Memory B cell (primary cell): Measurements from ENCODE around the gene ZNF527.
"Not testable (repeated sequence)": the region's sequence is repeated elsewhere in the genome, so short reads cannot be mapped to it uniquely, and the experiment has no call there.

Experiments
- ATAC-seq: fragments of 150-1000 bp; cut with Tn5 transposase; 2 replicates; pipeline ENCODE4 v1.10.0; 2021; ENCODE audit warnings: low read depth, mild to moderate bottlenecking, moderate library complexity
- DNase-seq, 2 donors: peaks; one replicate each; pipeline ENCODE4 v3.0.0; 2022; ENCODE audit warnings: low spot score in 2 of 2
- H3K27ac Mint-ChIP-seq: one replicate; pipeline ENCODE4 v1.8.0; 2022; ENCODE audit warnings: mild to moderate bottlenecking, moderate library complexity, mixed read lengths
- H3K27me3 Mint-ChIP-seq: one replicate; pipeline ENCODE4 v1.8.0; 2022; ENCODE audit warnings: mixed read lengths
- H3K36me3 Mint-ChIP-seq: one replicate; pipeline ENCODE4 v1.8.0; 2022; ENCODE audit warnings: mild to moderate bottlenecking, mixed read lengths
- H3K4me1 Mint-ChIP-seq: one replicate; pipeline ENCODE4 v1.8.0; 2022; ENCODE audit warnings: mixed read lengths
- H3K4me3 Mint-ChIP-seq: one replicate; pipeline ENCODE4 v1.8.0; 2022; ENCODE audit warnings: mild to moderate bottlenecking, moderate library complexity, mixed read lengths
- H3K9me3 Mint-ChIP-seq: one replicate; pipeline ENCODE4 v1.8.0; 2022; ENCODE audit warnings: mixed read lengths

Gene ZNF527

DNA sequence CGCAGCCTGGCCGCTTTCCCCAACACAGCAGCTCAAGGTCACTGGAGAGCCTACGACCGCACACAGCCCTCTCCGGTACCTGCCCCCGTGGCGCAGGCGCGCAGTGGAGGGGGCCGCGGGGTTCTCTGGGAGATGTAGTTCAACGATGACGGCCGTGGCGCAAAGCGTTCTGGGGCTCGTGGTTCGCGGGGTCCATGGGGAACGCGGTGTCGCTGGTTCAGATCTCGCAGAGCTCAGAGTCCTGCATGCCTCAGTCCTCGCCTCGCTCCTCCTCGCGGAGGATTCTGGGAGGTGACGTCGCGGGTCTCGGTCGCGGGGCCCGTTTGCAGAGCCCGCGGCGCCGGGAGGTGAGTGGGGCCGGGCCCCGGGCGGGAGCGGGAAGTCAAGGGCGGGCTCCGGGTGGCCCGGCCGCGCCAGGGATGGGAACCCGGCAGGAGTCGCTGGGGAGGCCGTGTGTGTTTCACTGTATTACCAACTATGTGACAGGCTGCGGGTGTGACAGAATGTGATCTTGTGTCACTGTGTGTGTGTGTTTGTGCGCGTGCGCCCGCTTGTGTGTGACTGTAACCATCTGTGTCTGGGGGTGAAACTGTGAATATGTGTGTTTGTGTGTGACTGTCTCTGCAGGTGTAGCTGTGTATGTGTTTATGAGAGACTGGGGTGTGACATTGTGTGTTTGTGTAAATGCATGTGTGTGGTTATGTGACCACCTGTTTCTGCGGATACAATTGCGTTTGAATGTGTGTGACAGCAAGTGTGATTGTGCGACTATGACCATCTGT lies at the start of gene ZNF527:
Gene ZNF527 (plus strand): TSS at position 220 of the 782 bp plus-strand sequence. CDS start 3,100 bp downstream, outside the sequence.
- ATAC-seq (peak; percentile 92), DNase-seq (peak; percentile 96 to 97)
- Mint-ChIP-seq H3K36me3 (peaks cover 3% of the 10 kb centered on the region), H3K27me3 (no peaks in the 10 kb centered on the region), H3K4me1 (peaks cover 10% of the 10 kb centered on the region), H3K27ac (peak within 1 kb of the TSS; percentile 97), H3K9me3 (peaks cover 5% of the 10 kb centered on the region), H3K4me3 (peak within 1 kb of the TSS; percentile 100)

DNA sequence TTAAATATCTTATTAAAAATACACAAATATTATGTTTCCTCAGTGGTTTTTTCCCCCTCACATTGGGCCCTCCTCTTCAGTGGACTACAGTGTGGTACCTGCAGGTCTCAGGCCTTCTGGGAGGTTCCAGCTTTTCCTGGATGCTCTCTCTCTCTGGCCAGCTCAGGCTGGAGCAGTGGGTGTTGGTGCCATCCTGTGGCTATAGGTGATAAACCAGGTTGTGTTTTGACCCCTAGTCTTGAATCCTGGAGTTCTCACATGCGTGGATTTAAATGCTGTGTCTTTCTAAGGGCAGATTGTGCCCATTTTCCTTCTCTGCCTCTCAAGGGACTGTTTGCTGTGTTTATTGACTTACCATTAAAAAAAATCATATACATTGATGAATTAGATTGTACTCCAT lies 41.2 kb upstream of the ZNF527 start:
- DNase-seq, result no peak
- no peak for ATAC-seq
- Mint-ChIP-seq H3K27me3 (no peaks in the 10 kb centered on the region), H3K4me3 (no peak overlapping the region), H3K4me1 (peaks cover 4% of the 10 kb centered on the region), H3K27ac (no peak overlapping the region), H3K9me3 (peaks cover 2% of the 10 kb centered on the region), H3K36me3 (peaks cover 31% of the 10 kb centered on the region)

DNA sequence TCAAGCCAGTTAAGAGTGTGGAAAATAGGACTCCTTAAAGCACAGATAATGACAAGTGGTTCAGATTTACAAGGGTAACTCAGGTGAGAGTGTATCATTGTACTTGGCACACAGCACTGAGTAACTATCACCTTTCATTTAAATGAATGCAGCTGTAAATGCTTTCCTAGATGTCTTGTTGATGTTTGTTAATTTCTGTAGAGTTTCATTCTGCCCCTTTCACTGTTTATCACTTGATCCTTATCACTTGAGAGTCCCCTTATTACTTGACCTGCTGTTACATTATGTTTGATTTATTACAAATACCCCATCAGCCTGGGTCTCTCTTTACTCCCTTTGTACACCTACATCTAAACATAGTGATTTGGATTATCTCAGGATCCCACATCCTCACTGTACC lies 38.1 kb upstream of the ZNF527 start:
- Mint-ChIP-seq H3K4me3 (no peak overlapping the region), H3K4me1 (peaks cover 9% of the 10 kb centered on the region), H3K9me3 (no peaks in the 10 kb centered on the region), H3K27me3 (no peaks in the 10 kb centered on the region), H3K27ac (no peak overlapping the region), H3K36me3 (peaks cover 24% of the 10 kb centered on the region)
- ATAC-seq (no peak), DNase-seq (no peak)

DNA sequence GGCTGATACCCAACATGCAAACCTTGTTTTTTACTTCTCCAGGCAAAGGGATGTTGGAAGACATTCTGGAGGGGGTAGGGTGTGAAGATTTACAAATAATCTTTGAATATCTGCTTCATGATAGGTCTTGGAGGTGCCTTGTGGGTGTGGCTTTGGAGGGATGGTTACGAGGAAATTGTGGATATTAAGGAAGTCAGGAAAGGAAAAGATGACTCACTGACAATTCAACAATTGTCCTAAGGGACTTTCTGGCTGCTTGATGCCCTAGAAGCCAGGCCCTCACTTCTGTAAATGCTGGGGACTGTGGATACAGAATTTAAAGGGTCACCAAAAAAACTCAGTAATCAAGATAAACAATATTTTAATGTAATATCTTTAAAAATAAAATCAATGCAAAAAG lies 37.4 kb upstream of the ZNF527 start:
- no peaks in the 10 kb centered on the region for H3K27me3 Mint-ChIP-seq
- H3K4me3 Mint-ChIP-seq, result no peak overlapping the region
- H3K36me3 Mint-ChIP-seq, result peaks cover 24% of the 10 kb centered on the region
- H3K27ac Mint-ChIP-seq, result no peak overlapping the region
- peaks cover 9% of the 10 kb centered on the region for H3K4me1 Mint-ChIP-seq
- DNase-seq (no peak), ATAC-seq (no peak)
- H3K9me3 Mint-ChIP-seq, result no peaks in the 10 kb centered on the region

DNA sequence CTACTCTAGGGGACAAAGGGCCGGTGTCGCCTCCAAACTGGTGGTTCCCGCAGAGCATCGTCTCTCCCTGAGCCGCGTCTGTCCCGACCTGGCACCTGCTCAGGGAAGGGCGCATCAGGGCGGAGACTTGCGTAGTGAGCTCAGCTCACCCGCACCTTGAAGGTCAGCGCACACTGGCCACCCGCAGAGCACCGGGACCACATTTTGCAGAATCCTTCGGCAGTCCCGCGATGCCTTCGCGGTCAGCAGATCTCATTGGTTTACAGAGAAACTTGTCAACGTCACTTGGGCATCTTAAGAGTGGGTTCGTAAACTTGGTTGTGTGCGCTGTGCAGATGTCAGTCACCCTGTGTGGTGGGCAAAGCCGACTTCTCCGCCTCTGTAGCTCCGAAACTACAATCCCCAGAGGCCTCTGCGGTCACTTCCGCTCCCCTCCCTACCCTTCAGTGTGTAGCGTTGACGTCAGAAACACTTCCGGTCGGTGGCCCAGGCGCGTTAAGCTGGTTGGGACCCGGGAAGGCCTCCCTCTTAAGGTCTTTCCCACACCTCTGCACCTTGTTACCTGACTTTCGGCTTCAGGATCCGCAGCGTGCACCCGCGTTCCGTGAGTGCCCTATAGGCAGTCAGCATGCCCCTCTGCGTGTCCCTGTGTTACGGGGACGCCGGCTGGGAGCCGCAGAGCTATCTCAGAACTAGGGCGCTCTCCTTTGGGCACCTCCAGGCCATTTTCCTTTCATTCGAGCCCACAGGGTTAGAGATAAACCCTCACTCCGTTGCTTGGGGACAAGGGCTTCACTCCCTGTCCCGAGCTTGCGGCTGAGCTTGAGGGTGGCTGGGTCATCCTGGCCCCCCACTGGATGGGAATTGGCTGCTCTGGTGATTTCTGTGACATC lies 36.5 kb upstream of the ZNF527 start:
- H3K27ac Mint-ChIP-seq, result peak overlapping the region; percentile 91
- peaks cover 9% of the 10 kb centered on the region for H3K4me1 Mint-ChIP-seq
- ATAC-seq (peak; percentile 99), DNase-seq (peak; percentile 82)
- H3K36me3 Mint-ChIP-seq, result peaks cover 22% of the 10 kb centered on the region
- no peaks in the 10 kb centered on the region for H3K9me3 Mint-ChIP-seq
- no peaks in the 10 kb centered on the region for H3K27me3 Mint-ChIP-seq
- peak overlapping the region; percentile 95 for H3K4me3 Mint-ChIP-seq

DNA sequence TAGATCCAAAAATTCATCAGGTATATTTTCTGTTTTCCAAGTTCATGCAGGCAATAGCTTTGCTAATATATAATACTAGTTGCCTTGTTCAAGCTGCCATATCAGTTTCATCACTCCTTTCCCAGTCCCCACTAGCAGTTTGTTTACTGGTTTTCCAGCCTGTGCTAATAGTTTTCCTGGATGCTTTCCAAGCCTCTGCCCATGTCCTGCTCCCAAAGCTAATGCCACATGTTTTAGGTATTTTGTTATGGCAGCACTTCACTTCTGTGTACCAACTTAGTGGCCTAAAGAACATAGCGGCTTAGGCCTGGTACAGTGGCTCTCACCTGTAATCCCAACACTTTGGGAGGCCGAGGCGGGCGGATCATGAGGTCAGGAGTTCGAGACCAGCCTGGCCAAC lies 28.1 kb upstream of the ZNF527 start:
- ATAC-seq (no peak), DNase-seq (no peak)
- Mint-ChIP-seq H3K36me3 (peaks cover 32% of the 10 kb centered on the region), H3K4me1 (peaks cover 5% of the 10 kb centered on the region), H3K4me3 (no peak overlapping the region), H3K27ac (no peak overlapping the region), H3K27me3 (no peaks in the 10 kb centered on the region), H3K9me3 (peaks cover 2% of the 10 kb centered on the region)

DNA sequence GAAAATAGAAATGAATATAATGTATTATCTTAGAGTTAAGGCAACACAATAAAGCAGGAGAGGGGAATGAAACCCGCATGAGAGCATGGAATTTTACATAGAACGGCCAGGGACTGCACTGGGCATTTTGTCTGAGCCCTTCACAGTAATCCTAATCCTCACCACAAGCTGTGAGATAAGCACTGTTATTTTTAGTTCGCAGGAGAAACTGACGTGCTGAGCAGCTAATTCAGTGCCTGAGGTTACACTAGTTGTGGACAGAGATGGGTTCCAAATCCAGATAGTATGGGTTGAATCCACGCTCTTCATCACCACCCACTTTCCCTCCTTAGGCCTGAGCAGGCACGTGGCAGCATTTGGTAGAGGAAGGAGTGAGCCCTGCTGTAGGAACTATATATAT lies 24.8 kb upstream of the ZNF527 start:
- Mint-ChIP-seq H3K27ac (no peak overlapping the region), H3K36me3 (peaks cover 39% of the 10 kb centered on the region), H3K4me1 (peaks cover 3% of the 10 kb centered on the region), H3K9me3 (no peaks in the 10 kb centered on the region), H3K27me3 (no peaks in the 10 kb centered on the region), H3K4me3 (no peak overlapping the region)
- DNase-seq (no peak), ATAC-seq (no peak)

DNA sequence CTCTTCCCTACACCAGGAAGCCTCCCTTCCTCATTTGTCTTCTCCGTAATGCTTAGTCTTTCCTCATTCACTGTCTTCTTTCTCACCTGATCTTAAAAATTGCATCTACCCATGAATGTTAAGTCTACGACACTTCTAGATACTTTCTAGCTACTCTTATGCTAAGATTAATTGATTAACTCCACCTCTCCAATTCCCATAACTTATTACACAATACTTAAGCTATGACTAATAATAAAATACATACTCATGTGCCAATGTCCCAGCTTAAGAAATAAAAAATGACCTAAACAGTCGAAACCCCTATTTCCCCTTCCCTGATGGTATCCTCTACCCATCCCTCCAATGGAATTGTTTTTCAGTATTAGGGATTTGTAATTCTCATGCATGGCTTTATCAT lies 22.8 kb upstream of the ZNF527 start:
- Mint-ChIP-seq H3K27ac (no peak overlapping the region), H3K9me3 (peaks cover 2% of the 10 kb centered on the region), H3K36me3 (peaks cover 46% of the 10 kb centered on the region), H3K4me1 (no peaks in the 10 kb centered on the region), H3K4me3 (no peak overlapping the region), H3K27me3 (no peaks in the 10 kb centered on the region)
- ATAC-seq (no peak), DNase-seq (no peak)

DNA sequence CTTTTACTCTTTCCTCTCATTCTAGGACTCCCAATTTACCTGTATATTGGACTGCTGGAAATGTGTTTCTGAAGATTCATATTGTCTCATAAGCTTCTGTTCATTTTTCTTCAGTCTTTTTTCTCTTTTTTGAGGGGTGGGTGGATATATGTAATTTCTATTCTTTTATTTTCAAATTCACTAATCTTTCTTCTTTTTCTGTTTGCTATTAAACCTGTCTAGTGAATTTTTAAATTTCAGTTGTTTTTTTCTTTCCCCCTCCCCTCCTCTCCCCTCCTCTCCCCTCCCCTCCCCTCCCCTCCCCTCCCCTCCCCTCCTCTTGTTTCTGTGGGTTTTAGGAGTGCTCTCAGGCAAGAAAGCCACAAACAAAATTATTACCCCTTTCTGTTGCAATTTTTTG lies 16.9 kb upstream of the ZNF527 start:
- Mint-ChIP-seq H3K4me3 (no peak overlapping the region), H3K27me3 (no peaks in the 10 kb centered on the region), H3K4me1 (peaks cover 5% of the 10 kb centered on the region), H3K36me3 (peaks cover 64% of the 10 kb centered on the region), H3K9me3 (peaks cover 13% of the 10 kb centered on the region), H3K27ac (no peak overlapping the region)
- ATAC-seq (no peak), DNase-seq (no peak)

DNA sequence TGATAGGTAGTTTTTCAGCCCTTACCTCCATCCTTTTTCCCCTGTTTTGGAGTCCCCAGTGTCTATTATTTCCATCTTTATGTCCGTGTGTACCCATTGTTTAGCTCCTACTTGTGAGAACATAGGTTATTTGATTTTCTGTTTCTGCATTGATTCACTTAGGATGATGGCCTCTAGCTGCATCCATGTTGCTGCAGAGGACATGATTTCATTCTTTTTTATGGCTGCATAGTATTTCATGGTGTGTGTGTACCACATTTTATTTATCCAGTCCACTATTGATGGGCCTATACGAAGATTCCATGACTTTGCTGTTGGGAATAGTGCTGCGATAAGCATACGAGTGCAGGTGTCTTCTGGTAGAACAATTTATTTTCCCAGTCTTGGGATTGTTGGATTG lies 15.0 kb upstream of the ZNF527 start:
- DNase-seq (no peak), ATAC-seq (no peak)
- Mint-ChIP-seq H3K27ac (no peak overlapping the region), H3K4me1 (peaks cover 5% of the 10 kb centered on the region), H3K9me3 (peaks cover 16% of the 10 kb centered on the region), H3K36me3 (peaks cover 70% of the 10 kb centered on the region), H3K27me3 (no peaks in the 10 kb centered on the region), H3K4me3 (no peak overlapping the region)

DNA sequence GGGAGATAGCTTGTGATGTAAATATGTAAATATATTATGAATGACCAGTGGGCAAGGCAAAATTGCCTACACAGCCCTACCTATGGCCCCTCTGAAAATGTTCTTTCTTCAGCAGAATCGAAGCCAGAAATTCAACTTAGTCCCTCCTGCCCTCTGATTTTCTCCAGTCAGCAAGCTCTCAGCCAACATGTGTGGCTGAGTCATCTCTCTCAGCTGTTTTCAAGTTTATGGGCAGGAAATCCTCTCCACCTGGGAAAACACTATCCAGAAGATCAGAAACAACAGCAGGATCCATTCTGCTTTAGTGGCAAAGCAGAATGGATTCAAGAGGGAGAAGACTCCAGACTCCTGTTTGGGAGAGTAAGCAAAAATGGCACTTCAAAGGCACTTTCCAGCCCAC lies 8.9 kb upstream of the ZNF527 start:
- no peaks in the 10 kb centered on the region for H3K27me3 Mint-ChIP-seq
- H3K4me1 Mint-ChIP-seq, result no peaks in the 10 kb centered on the region

DNA sequence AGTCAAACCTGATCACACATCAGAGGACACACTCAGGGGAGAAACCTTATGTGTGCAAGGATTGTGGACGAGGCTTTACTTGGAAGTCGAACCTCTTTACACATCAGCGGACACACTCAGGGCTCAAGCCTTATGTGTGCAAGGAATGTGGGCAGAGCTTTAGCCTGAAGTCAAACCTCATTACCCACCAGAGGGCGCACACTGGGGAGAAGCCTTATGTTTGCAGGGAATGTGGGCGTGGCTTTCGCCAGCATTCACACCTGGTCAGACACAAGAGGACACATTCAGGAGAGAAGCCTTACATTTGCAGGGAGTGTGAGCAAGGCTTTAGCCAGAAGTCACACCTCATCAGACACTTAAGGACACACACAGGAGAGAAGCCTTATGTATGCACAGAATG lies 8.2 kb upstream of the ZNF527 start:
- H3K36me3 Mint-ChIP-seq, result peaks cover 56% of the 10 kb centered on the region
- H3K27ac Mint-ChIP-seq, result no peak overlapping the region
- H3K27me3 Mint-ChIP-seq, result no peaks in the 10 kb centered on the region
- H3K9me3 Mint-ChIP-seq, result peaks cover 26% of the 10 kb centered on the region
- no peaks in the 10 kb centered on the region for H3K4me1 Mint-ChIP-seq
- no peak for ATAC-seq
- no peak for DNase-seq
- H3K4me3 Mint-ChIP-seq, result no peak overlapping the region

More for the DNA sequence above, 8.9 kb upstream of the ZNF527 start:
- H3K27ac Mint-ChIP-seq, result no peak overlapping the region
- H3K36me3 Mint-ChIP-seq, result peaks cover 63% of the 10 kb centered on the region
- H3K9me3 Mint-ChIP-seq, result peaks cover 27% of the 10 kb centered on the region
- no peak for ATAC-seq
- DNase-seq, result no peak
- H3K4me3 Mint-ChIP-seq, result no peak overlapping the region

DNA sequence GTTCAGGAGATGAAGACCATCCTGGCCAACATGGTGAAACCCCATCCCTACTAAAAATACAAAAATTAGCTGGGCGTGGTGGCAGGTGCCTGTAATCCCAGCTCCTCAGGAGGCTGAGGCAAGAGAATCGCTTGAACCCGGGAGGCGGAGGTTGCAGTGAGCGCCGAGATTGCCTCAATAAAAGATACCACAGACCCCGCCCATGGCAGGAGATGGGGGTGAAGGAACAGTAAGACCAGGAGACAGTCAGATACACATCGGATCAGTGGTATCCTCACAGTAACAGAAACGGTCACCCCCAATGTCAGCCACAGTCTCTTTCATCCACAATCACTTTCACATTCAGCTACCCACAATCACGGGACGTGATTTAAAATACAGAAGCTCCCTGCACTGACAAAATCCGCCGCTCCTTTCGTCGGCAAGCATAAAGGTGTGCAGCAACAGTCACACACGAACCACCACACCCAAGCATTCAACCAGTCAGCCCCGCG lies 466 bp upstream of the ZNF527 start:
- H3K27ac Mint-ChIP-seq, result peak overlapping the region; percentile 97
- not testable (repeated sequence) for H3K9me3 Mint-ChIP-seq

DNA sequence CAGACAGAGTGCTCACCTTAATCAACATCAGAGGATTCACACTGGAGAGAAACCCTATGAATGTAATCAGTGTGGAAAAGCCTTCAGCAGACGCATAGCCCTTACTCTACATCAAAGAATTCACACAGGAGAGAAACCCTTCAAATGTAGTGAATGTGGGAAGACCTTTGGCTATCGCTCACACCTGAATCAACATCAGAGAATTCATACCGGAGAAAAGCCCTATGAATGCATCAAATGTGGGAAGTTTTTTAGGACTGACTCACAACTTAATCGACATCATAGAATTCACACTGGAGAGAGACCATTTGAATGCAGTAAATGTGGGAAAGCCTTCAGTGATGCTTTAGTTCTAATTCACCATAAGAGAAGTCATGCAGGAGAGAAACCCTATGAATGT lies 18.3 kb downstream of the ZNF527 start:
- Mint-ChIP-seq H3K4me3 (no peak overlapping the region), H3K9me3 (peaks cover 33% of the 10 kb centered on the region), H3K4me1 (no peaks in the 10 kb centered on the region), H3K36me3 (peaks cover 46% of the 10 kb centered on the region), H3K27ac (no peak overlapping the region), H3K27me3 (no peaks in the 10 kb centered on the region)
- DNase-seq (no peak), ATAC-seq (no peak)

More for the DNA sequence above, 466 bp upstream of the ZNF527 start:
- not testable (repeated sequence) for H3K4me1 Mint-ChIP-seq, H3K27me3 Mint-ChIP-seq, H3K36me3 Mint-ChIP-seq, DNase-seq
- peak overlapping the region; percentile 100 for H3K4me3 Mint-ChIP-seq
- ATAC-seq, result peak; percentile 54
